GDM1 (cell line): ENCODE results near the gene PHOX2B.
"Not testable (repeated sequence)": the region's sequence is repeated elsewhere in the genome, so short reads cannot be mapped to it uniquely, and the experiment has no call there.

Experiments used
- DNase-seq: peaks from one replicate; lab custom pipeline; 2025; lab: John Stamatoyannopoulos, UW

PHOX2B gene

GRCh38 chr4:41748074-41748570, 403 bp downstream of the PHOX2B start:
- no peak for DNase-seq

GRCh38 chr4:41747230-41748055, 1.1 kb downstream of the PHOX2B start:
- no peak for DNase-seq

- DNase-seq, result no peak
Measured at GRCh38 chr4:41746440-41747229, 1.9 kb downstream of the PHOX2B start.

GRCh38 chr4:41746025-41746439, 2.5 kb downstream of the PHOX2B start:
- DNase-seq, result no peak

- no peak for DNase-seq
Measured at GRCh38 chr4:41745292-41746024, 3.1 kb downstream of the PHOX2B start.

- DNase-seq, result no peak
Measured at GRCh38 chr4:41744572-41745291, 3.8 kb downstream of the PHOX2B start.

GRCh38 chr4:41741354-41741753, 7.2 kb downstream of the PHOX2B start:
- DNase-seq, result no peak

- not testable (repeated sequence) for DNase-seq
Measured at GRCh38 chr4:41737491-41737890, 11.0 kb downstream of the PHOX2B start.

DNA sequence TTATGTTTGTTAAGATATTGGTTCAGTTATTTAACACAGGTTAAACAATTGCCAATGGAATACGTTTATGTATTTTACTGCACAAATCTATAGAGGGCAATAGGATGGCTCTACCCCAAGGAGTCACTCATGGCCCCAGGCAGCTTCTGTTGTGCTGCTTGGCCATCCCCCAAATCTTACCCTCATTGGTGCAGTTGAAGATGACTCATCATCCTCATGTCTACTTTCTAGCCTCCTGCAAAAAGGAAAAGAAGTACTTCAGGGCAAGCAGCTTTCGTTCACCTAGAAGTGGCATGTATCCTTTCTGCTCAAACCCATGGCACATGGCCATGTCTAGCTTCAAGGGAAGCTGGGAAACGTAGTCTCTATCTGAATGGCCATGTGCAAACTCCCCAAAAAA, 14.2 kb downstream of the PHOX2B start:
- no peak for DNase-seq

DNA sequence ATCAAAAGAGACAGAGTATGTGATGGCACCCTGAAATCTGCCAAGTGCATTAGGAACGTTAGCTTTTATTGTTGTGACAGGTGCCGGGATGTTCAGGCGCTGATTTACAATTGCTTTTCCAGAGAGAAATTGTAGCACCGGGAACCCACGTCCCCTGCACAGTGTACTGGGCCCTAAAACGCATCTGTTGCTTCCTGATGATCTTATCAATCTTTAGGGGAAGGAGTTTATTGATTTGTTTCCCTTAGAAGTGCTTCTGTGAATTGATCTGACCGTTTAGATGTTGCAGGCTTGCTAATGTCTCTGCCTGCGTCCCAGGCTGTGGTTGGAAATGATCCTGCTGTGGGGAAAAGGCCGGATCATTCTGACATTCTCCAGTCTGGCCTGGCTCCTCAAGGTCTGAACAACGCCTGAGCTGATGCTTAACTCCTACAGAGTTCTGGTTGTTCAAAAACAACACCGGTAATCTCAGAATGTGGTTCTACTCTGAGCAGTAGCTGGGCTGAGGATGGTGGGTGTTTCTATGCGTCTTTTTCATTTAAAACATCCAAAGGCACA, 16.9 kb downstream of the PHOX2B start:
- DNase-seq, result no peak

DNA sequence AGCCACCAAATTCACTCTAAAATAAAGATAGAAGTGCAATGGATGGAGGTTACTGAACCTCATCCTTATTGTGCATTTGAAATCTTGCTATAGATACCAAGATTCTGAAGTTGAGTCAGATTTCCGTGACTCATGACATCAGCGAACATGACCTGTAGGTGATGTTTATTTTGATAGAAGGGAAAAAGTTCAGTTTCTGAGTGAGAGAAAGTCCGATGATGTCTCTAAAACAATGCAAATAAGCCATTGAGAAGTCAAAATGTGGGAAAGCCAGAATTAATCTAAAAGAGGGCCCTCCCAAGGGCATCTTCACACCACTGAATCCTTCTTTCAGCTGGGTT, 20.0 kb downstream of the PHOX2B start:
- DNase-seq, result no peak

GRCh38 chr4:41727861-41728572, 20.5 kb downstream of the PHOX2B start:
- no peak for DNase-seq

DNA sequence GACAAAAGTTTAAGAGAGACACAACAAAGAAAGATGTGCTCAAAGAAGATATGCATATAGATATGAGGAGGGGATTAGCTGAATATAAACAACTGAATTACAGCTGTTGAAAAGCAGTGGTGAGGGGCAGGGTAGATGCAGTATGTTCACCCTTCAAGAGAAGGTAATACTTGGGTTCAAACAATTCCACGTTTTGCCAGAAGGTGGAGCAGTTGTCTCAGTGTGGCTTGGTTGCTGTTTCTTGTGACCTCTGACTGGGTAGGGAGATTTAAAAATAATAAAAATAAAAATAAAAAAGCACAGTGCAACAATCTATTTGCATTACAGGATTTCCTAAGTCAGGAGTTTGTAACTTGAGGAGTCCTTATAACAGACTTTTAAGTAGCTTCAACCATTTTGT, 23.3 kb downstream of the PHOX2B start:
- no peak for DNase-seq

DNA sequence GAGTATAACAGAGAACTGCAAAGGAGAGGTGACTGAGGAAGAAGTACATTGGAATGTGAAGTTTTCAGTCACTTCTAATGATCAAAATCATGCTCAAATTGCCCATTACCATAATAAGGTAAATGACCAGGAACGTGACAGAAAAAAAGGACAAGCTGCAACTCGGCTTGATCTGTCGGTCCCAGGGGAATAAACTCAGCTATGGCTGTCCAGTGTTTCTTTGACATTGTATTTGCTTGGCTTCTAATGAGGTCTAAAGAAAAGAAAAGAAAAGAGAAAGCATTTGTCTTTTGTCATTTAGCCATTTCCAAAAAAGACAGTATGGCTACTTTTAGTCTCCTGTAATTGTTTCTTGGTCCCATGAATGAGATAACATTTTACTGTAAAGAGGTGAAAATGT, 25.2 kb downstream of the PHOX2B start:
- DNase-seq, result no peak

DNA sequence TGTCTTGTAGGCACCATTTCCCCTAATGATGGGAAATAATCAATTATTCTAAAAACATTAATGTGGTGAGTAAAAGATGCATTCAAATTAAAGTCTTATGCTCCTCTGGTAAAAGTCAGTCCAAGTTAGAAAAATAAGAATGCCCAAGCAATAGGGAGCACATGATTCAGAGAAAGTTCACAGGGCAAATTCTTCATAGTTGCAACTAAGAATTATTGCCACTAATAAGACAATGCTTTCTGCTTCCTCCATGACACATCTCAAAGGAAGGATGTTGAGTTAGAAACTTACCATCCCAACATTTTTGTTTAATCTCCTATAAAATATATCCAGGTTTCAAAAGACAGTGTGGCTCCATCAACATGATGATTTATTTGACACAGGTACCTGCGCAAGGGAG, 26.3 kb downstream of the PHOX2B start:
- no peak for DNase-seq

GRCh38 chr4:41719417-41719816, 29.1 kb downstream of the PHOX2B start:
- no peak for DNase-seq

- no peak for DNase-seq
Measured at GRCh38 chr4:41718907-41719306, 29.6 kb downstream of the PHOX2B start.

GRCh38 chr4:41715155-41715554, 33.4 kb downstream of the PHOX2B start:
- no peak for DNase-seq

GRCh38 chr4:41714364-41715000, 34.0 kb downstream of the PHOX2B start:
- no peak for DNase-seq

DNA sequence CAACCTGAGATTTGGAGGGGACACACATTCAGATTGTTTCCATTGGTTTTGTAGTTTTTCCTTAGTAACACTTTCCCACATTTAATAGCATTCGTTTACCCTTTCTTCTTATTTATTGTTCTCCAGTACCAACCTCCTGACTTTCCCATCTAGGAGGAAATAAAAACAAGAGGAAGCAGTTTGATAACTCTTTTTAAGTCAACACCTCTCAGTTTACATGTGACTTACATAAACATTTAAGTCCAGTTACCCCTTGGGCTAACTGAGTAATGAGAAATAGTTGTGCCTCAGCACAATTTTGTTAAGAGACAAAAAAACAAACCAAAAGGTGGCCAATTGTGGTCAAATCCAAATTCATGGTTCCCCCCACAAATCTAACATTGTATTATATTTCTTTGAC, 34.8 kb downstream of the PHOX2B start:
- DNase-seq, result no peak
